T-helper 1 cell treated with Interleukin-12 subunit alpha and Interleukin-12 subunit beta and Interleukin-4 antibody, amounts not matched to agents 30 μg/mL and 1 μg/mL, for 36 hours (primary cell): ENCODE data around the gene UGP2.

Source experiments
- H3K27ac Mint-ChIP-seq: one replicate; pipeline ENCODE4 v1.8.0; 2021; ENCODE audit warnings: mild to moderate bottlenecking, mixed read lengths
- H3K27me3 Mint-ChIP-seq: one replicate; pipeline ENCODE4 v1.8.0; 2021; ENCODE audit warnings: low read depth, mixed read lengths
- H3K36me3 Mint-ChIP-seq: one replicate; pipeline ENCODE4 v1.8.0; 2021; ENCODE audit warnings: low read depth, mixed read lengths
- H3K4me1 Mint-ChIP-seq: one replicate; pipeline ENCODE4 v1.8.0; 2021; ENCODE audit warnings: low read depth, mixed read lengths
- H3K4me3 Mint-ChIP-seq: one replicate; pipeline ENCODE4 v1.8.0; 2021; ENCODE audit warnings: mild to moderate bottlenecking, moderate library complexity, mixed read lengths
- H3K9me3 Mint-ChIP-seq: one replicate; pipeline ENCODE4 v1.8.0; 2021; ENCODE audit warnings: mixed read lengths

Gene UGP2

DNA sequence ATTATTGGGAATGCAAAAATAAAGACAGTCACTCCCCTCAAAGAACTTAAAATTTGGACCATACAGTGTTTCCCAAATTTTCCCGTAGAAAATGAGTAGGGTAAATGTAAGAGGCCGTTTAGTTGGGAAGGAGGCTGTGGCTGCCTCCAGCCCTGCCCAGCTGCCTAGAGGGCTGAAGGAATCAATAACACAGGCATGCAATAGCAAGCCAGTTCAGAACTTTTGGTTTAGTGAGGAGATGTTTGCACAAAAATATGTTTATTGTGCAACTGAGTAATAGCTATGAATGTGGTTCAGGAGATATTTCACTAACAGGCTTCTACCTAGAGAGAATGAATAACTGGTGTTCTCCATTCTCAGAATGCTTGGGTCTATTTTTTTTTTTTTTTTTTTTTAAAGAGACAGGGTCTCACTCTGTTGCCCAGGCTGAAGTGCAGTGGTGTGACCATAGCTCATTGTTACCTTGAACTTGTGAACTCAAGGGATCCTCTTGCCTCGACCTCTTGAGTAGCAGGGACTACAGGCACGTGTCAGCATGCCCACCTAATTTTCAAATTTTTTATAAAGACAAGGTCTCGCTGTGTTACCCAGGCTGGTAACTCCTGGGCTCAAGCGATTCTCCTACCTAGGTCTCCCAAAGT is 23.6 kb downstream of the UGP2 start:
- H3K27ac Mint-ChIP-seq, result no peak overlapping the region

DNA sequence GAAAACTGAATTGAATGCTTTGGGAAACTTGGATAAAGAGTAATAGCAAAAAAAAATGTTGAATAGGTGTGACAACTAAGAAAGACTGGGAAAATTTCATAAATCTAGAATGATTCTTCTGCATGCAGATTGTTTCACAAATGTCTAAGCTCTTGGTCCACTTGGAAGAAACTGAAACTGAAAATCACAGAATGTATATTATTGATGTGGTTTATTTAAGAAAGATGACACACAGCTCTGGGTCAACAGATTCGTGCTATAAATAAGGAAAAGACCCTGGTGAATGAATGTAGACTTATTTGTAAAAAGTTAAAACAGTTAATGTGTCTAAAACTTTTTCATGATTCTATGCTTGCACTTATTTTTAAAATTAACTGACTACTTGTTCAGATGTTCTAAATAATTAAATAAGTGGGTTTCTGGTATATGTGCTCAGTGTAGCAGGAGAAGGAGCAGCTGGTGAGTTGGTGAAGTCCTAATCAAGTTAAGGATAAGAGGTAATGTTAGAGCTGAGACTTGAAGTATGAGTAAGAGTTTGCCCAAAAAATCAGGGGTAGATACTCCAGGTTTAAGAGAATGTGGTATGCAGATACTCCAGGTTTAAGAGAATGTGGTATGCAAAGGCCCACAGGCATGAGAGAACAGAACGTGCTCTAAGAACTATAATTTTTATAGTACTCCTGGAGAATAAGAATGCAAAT is 24.5 kb downstream of the UGP2 start:
- Mint-ChIP-seq H3K27ac (peak overlapping the region; percentile 2), H3K4me3 (no peak overlapping the region), H3K4me1 (peaks cover 22% of the 10 kb centered on the region), H3K27me3 (no peaks in the 10 kb centered on the region), H3K36me3 (peaks cover 39% of the 10 kb centered on the region), H3K9me3 (no peaks in the 10 kb centered on the region)

More for the DNA sequence above, 23.6 kb downstream of the UGP2 start:
- H3K4me3 Mint-ChIP-seq, result no peak overlapping the region
- peaks cover 39% of the 10 kb centered on the region for H3K36me3 Mint-ChIP-seq
- H3K9me3 Mint-ChIP-seq, result no peaks in the 10 kb centered on the region
- no peaks in the 10 kb centered on the region for H3K27me3 Mint-ChIP-seq
- peaks cover 24% of the 10 kb centered on the region for H3K4me1 Mint-ChIP-seq

DNA sequence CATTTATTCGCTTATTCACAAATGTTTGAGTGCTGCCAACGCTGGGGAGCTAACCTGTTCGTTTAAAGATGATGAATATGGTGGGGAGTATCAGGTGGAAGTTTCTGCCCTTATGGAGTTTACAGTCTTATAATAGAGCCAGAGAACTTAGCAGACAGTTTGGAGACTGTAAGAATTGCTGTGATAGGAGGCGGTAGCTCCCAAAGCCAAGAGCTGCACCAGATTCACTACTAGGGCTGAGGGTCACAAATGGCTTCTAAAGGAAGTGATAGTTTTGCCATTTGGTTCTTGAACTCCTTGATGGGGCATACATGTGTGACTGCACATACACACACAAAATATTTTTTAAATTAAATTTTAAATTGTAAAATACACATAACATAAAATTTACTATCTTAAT is 29.0 kb downstream of the UGP2 start:
- Mint-ChIP-seq H3K27ac (no peak overlapping the region), H3K4me1 (peaks cover 22% of the 10 kb centered on the region), H3K36me3 (peaks cover 46% of the 10 kb centered on the region), H3K9me3 (no peaks in the 10 kb centered on the region), H3K4me3 (no peak overlapping the region), H3K27me3 (no peaks in the 10 kb centered on the region)

DNA sequence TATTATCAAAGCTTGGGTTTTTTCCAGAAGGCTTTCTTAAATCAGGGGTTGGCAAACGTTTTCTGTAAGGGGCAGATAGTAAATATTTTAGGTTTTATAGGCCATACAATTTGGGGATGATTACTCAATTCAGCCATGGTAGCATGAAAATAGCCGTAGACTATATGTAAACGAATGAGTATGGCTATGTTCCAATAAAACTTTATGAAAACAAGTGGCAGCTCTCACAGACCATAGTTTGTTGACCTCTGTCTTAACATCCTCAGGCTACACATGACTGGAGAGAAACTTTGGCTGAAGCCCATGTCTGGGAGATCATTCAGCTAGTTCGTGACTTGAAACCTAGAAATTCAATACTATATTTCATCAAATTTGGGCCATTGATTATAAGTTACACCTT is 30.2 kb downstream of the UGP2 start:
- H3K4me1 Mint-ChIP-seq, result peaks cover 21% of the 10 kb centered on the region
- no peaks in the 10 kb centered on the region for H3K9me3 Mint-ChIP-seq
- no peak overlapping the region for H3K27ac Mint-ChIP-seq
- no peaks in the 10 kb centered on the region for H3K27me3 Mint-ChIP-seq
- H3K36me3 Mint-ChIP-seq, result peaks cover 41% of the 10 kb centered on the region
- H3K4me3 Mint-ChIP-seq, result no peak overlapping the region

- Mint-ChIP-seq H3K4me3 (no peak overlapping the region), H3K4me1 (peaks cover 23% of the 10 kb centered on the region), H3K27me3 (no peaks in the 10 kb centered on the region), H3K9me3 (no peaks in the 10 kb centered on the region), H3K27ac (no peak overlapping the region), H3K36me3 (peaks cover 47% of the 10 kb centered on the region)
These were observed 31.1 kb downstream of the UGP2 start for GRCh38 chr2:63872571-63873328.

- H3K4me1 Mint-ChIP-seq, result peaks cover 20% of the 10 kb centered on the region
- H3K4me3 Mint-ChIP-seq, result no peak overlapping the region
These were observed 32.8 kb downstream of the UGP2 start for GRCh38 chr2:63874204-63875130.

DNA sequence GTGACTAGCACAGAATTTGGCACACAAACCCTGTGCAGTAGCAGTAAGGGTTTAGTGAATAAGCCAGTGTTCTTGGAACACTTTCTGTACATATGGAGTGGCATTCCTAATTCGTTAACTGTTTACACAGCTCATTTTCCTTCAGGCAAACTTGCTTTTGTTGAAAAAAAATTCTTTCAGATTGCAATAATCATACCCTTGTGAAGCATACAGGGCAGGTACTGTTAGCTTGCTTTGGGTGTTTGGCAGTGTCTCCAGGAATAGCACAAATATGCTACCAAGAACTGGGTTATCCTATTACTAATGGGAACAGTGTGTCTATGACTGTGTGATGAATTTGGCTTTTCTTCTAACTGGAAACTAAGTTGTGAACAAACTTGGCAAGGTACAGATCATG is 33.4 kb downstream of the UGP2 start:
- Mint-ChIP-seq H3K36me3 (peaks cover 43% of the 10 kb centered on the region), H3K4me3 (no peak overlapping the region), H3K9me3 (no peaks in the 10 kb centered on the region), H3K4me1 (peaks cover 20% of the 10 kb centered on the region), H3K27ac (no peak overlapping the region), H3K27me3 (no peaks in the 10 kb centered on the region)

More at GRCh38 chr2:63874204-63875130, 32.8 kb downstream of the UGP2 start:
- Mint-ChIP-seq H3K36me3 (peaks cover 43% of the 10 kb centered on the region), H3K9me3 (no peaks in the 10 kb centered on the region), H3K27me3 (no peaks in the 10 kb centered on the region), H3K27ac (no peak overlapping the region)

DNA sequence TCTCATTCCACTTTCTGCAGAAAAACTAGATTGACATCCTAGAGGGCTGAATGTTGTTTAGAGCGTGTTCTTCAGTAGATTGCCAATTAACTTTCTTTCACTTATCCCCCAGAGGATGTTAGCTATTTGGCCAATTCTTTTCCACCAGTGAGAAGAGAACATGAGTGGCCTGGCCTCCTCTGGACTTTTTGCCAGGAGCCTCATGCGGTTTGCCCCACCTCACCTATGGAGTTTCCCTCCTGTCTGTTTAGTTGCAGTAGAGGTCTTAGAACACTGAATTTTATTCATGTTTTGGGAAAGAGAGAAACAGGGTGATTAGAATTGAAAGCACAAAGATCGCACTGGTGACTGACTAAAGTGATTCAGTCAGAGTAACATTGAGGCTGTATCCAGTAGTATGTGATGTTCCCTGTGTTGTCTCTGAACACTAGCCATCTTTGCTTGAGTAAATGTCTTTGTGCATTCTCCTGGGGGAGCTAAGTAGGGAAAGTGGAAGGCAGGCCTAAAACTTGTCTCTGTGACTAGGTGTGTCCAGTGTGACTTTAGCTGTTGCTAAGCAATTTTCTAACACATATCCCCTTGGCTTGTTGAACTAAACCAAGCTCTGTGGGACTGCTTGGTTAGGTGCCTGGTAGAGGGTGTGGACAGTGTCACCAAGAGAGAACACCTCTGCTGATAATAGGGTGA is 34.0 kb downstream of the UGP2 start:
- peaks cover 40% of the 10 kb centered on the region for H3K36me3 Mint-ChIP-seq
- no peak overlapping the region for H3K4me3 Mint-ChIP-seq
- H3K9me3 Mint-ChIP-seq, result no peaks in the 10 kb centered on the region
- no peak overlapping the region for H3K27ac Mint-ChIP-seq
- peaks cover 21% of the 10 kb centered on the region for H3K4me1 Mint-ChIP-seq
- H3K27me3 Mint-ChIP-seq, result no peaks in the 10 kb centered on the region

GRCh38 chr2:63876311-63876710 is 34.6 kb downstream of the UGP2 start:
- peaks cover 26% of the 10 kb centered on the region for H3K4me1 Mint-ChIP-seq
- H3K27me3 Mint-ChIP-seq, result no peaks in the 10 kb centered on the region
- no peak overlapping the region for H3K27ac Mint-ChIP-seq
- H3K4me3 Mint-ChIP-seq, result no peak overlapping the region
- no peaks in the 10 kb centered on the region for H3K9me3 Mint-ChIP-seq
- H3K36me3 Mint-ChIP-seq, result peaks cover 46% of the 10 kb centered on the region

DNA sequence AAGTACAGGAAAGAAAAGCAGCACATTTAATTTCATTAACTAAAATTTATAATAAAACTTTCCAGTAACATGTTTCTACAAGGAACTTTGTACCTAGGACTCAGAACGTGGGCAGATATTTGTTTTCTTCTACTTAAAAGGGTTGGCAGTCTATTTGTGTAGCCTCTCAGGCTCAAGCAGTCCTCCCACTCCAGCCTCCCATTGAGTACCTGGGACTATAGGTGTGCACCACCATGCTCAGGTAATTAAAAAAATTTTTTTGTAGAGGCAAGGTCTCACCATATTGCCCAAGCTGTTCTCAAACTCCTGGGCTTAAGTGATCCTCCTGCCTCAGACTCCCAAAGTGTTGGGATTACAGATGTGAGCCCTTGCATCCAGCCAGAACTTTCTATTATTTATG is 36.8 kb downstream of the UGP2 start:
- Mint-ChIP-seq H3K9me3 (no peaks in the 10 kb centered on the region), H3K4me1 (peaks cover 30% of the 10 kb centered on the region), H3K4me3 (no peak overlapping the region), H3K27ac (no peak overlapping the region), H3K27me3 (no peaks in the 10 kb centered on the region), H3K36me3 (peaks cover 43% of the 10 kb centered on the region)

- Mint-ChIP-seq H3K4me3 (no peak overlapping the region), H3K27me3 (no peaks in the 10 kb centered on the region), H3K9me3 (no peaks in the 10 kb centered on the region), H3K4me1 (peaks cover 27% of the 10 kb centered on the region), H3K27ac (no peak overlapping the region), H3K36me3 (peaks cover 41% of the 10 kb centered on the region)
These were observed 38.3 kb downstream of the UGP2 start for GRCh38 chr2:63879876-63880433.

DNA sequence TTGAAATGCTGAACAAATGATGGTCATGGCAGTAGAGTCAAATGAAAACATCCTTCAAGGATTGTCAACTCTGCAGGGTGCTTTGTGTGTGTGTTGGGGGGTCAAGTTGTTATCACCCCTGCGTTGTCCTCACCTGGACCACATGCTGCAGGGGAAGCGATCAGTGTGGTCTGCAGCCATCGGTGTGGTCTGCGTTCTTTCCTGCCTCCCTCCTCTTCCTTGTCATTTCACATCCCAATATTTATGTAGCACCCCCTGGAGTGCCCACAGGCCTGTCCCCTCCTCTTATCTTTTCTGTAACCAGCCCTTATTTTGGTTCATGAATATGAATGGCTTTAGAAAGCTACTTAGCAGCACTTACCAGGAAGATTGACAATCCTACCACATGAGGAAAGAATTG is 38.9 kb downstream of the UGP2 start:
- Mint-ChIP-seq H3K4me1 (peaks cover 24% of the 10 kb centered on the region), H3K27me3 (no peaks in the 10 kb centered on the region), H3K4me3 (no peak overlapping the region), H3K27ac (no peak overlapping the region), H3K36me3 (peaks cover 40% of the 10 kb centered on the region), H3K9me3 (no peaks in the 10 kb centered on the region)

DNA sequence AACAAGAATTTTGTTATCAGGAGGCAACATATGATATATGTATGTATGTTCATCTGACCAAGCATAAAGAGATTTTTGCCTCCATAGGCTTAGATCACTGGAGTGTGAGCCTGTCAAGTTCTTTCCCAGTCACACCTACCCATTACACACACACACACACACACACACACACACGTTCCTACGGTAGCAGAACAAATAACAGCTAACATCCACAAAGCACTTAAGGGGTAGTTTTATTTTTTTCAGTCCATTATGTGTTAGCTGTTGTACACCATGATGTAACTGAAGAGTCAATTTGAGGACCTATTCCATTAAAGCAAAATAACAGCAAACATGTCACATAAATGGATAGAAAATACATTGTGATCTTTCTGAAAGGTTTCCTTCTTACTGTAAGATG is 39.5 kb downstream of the UGP2 start:
- peaks cover 21% of the 10 kb centered on the region for H3K4me1 Mint-ChIP-seq
- no peaks in the 10 kb centered on the region for H3K9me3 Mint-ChIP-seq
- H3K27me3 Mint-ChIP-seq, result no peaks in the 10 kb centered on the region
- H3K36me3 Mint-ChIP-seq, result peaks cover 40% of the 10 kb centered on the region
- no peak overlapping the region for H3K27ac Mint-ChIP-seq
- H3K4me3 Mint-ChIP-seq, result no peak overlapping the region
